ENCODE measurements around the gene BOLA1. TPM values are rescaled to one million over a fixed set of nuclear protein-coding genes. Genes with fewer than 3 reads are reported as not detected.
"Not testable (repeated sequence)": the region's sequence is repeated elsewhere in the genome, so short reads cannot be mapped to it uniquely, and the experiment has no call there.

BOLA1 gene
- total RNA-seq, 1 donor from 2014 or later: 17.1 TPM

DNA sequence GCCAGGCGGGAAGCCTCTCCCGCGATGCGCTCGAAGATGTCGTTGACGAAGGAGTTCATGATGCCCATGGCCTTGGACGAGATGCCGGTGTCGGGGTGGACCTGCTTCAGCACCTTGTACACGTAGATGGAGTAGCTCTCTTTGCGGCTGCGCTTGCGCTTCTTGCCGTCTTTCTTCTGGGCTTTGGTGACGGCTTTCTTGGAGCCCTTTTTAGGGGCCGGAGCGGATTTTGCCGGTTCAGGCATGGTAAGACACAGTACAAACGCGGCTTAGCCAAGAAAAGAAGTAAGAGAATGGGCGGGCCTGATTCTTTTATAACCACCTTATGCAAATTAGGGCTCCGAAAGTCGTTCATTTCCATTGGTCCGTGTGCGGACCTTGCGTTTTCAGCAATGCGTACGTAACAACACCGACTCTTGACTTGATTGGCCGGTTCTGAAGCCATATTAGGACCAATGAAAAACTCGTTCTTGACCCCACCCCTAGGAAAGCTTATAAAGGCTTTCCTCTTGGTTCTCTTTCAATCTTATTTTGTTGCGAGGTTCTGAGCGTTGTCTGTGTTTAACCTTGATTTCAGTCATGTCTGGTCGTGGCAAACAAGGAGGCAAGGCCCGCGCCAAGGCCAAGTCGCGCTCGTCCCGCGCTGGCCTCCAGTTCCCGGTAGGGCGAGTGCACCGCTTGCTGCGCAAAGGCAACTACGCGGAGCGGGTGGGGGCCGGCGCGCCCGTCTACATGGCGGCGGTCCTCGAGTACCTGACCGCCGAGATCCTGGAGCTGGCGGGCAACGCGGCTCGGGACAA lies 12.8 kb upstream of the BOLA1 start:
- intact Hi-C loops (cut with micrococcal nuclease): no loop called here

DNA sequence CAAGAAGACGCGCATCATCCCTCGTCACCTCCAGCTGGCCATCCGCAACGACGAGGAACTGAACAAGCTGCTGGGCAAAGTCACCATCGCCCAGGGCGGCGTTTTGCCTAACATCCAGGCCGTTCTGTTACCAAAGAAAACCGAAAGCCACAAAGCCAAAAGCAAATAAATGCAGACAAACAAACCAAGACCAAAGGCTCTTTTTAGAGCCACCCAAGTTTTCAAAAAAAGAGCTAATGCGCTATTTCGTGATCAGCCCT lies 12.2 kb upstream of the BOLA1 start:
- intact Hi-C loops (cut with micrococcal nuclease): not testable (repeated sequence)

DNA sequence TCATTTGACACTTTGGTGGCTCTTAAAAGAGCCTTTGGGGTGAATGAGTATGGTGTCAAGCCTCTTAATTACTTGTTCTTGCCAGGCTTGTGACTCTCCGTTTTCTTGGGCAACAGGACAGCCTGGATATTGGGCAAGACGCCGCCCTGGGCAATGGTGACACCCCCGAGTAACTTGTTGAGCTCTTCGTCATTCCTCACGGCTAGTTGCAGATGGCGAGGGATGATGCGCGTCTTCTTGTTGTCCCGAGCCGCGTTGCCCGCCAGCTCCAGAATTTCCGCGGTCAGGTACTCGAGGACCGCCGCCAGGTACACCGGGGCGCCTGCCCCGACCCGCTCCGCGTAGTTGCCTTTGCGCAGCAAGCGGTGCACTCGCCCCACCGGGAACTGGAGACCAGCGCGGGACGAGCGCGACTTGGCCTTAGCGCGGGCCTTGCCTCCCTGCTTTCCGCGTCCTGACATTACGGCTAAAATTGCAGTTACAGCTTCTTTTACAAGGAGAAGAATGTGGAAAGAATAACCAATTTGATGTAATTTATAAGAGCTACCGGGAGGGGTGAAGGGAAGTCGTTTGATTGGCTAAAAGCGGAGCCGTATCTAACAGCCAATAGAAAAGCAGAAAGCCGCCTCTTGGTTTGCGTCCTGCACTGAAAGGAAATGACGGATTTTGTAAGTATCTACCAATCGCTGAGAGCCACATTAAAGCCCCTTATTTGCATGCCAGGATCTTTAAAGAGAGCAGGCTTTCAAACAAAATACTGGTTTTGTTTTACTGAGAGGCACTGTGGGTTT lies 11.7 kb upstream of the BOLA1 start:
- intact Hi-C loops (cut with micrococcal nuclease): loop anchor here (1.0 to 2.0 kb wide), 12 partner anchors 12 to 477 kb away; partner anchors contain the start of genes ANP32E, BOLA1, OTUD7B and RPRD2

DNA sequence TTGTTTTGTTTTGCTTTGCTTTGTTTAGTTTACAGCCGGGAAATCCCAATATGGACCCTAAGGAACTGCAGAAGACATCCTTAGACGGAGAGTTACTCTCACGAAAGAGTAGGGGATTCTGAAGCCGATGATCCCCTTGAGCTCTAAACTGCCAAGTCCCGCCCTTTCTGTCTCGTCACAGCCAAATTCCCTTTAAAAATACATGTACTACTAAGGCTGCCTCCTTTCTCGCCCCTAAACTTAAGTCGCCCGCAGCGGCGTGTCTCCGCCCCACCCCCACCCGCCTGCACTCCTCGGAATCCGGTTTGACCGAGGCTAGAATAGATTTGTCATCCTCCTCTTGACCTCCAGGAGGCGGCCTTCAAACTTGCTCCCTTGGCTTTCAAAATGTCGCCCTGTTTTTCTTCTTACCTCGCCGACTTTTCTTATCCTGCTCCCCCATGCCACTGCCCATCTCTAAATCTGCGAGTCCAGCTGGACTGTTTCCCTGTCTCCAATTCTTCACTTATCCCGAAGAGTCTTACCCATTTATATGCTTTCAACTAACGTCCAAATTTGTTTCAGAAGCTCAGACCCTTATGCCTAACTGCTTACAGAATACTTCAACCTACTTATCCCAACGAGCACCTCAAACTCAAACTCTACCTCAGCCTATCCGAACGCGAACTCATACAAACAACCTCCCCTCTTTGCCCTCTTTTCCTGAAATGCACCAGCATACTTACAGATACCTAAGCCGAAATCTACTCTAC lies 10.9 kb upstream of the BOLA1 start:
- intact Hi-C loops (cut with micrococcal nuclease): loop anchor here (1.0 to 2.0 kb wide), 12 partner anchors 11 to 476 kb away; partner anchors contain the start of genes ANP32E, BOLA1, OTUD7B and RPRD2

DNA sequence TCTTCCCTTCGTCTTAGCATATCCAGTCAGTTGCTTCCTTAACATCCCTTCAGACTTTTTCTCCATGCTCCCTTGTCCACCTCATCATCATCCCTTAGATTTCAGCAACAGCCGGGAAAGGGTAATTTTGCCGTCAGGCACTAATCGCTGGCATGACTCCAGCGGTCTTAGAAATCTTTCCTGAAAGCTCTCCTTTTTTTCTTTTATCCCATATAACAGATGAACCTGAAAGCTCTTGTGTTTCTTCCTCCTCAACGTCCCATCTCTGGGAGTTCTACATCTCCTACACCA lies 10.4 kb upstream of the BOLA1 start:
- intact Hi-C loops (cut with micrococcal nuclease): loop anchor here (1.0 to 2.0 kb wide), 12 partner anchors 10 to 476 kb away; partner anchors contain the start of genes ANP32E, BOLA1, OTUD7B and RPRD2

DNA sequence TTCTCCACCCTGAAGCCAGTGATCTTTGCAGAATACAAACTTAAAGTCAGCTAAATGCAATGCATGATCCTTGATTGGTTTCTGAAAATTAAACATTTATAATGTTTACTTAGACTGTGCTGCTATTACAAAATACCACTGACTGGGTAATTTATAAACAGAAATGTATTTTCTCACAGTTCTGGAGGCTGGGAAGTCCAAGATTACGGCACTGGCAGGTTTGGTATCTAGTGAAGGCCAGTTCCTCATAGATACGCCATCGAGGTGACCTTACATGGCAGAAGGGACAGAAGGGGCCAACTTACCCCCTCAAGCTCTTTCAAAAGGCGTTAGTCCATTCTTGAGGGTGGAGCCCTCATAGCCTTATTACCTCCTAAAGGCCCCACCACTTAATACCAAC lies 2.8 kb upstream of the BOLA1 start:
- intact Hi-C loops (cut with micrococcal nuclease): loop anchor here (5.0 kb wide), 1 partner anchor 271 kb away; no protein-coding TSS in a partner anchor

DNA sequence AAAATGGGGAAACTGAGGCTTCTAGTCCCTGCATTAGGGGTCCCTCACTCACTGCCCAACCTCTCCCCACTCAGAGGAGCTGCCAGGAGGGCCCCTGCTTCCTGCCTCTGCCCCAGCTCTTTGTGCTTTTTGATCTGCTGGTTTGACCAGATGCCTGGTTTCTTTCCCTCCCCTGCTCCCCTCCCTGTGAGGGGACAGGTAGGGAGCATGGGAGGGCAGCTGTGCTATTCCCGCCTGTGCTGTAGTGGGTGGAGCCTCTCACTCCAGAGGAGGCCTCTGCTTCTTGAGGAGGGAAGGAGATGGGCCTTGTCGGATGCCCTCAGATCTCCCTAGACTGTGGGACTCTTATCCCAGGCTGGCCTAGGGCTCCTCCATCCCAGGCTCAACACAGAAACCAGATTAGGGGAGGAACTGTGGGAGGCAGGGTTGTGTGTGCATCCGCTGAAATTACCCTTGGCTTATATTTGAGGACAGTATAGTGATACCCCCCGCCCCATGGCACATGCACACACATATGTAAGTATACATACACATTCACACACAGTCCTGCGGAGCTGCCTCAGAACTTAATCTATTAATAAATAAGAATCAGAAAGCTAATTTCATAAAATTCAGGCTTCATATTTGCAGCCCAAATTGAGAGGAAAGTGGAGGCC lies 4.6 kb downstream of the BOLA1 start:
- intact Hi-C loops (cut with micrococcal nuclease): no loop called here

DNA sequence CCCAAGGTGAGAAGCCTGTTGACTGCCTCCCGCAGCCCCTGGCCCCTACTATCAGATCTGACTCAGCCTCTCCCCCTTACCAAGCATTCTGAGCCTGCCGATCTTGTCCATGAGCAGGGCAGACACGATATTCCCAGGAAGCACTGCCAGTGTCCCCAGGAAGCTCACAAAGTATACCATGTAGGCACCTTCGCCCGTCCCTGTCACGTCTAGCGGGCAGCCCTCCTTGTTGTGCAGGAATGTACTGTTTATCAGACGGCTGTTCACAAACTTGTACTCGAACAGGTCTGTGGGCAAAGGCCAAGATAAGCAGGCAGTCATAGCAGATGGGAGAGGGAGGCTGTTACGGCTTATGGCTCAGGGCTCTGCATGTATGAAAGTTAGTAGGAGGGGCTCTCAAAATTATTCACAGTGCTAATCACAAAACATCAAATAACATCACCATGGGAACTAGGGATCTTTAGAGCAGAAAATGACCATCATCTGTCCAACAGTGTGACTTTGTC lies 7.3 kb downstream of the BOLA1 start:
- intact Hi-C loops (cut with micrococcal nuclease): no loop called here

DNA sequence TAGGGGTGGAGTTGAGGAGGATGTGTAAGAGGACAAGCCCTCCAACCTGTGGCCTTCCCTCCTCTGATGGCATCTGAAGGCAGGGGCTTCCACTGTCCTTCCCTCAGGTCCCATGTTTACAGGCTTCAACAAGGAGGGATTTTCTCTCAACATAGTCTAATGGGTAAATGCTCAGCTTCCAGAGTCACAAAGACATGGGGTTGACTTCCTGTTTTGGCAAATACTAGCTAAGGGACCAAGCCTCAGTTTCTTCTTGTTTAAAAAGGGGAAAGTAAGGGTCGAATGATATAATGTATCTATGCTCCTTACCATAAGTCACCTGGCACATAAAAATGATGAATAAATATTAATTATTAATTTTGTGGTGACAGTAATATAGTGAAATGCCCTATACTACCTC lies 15.2 kb downstream of the BOLA1 start:
- intact Hi-C loops (cut with micrococcal nuclease): no loop called here

DNA sequence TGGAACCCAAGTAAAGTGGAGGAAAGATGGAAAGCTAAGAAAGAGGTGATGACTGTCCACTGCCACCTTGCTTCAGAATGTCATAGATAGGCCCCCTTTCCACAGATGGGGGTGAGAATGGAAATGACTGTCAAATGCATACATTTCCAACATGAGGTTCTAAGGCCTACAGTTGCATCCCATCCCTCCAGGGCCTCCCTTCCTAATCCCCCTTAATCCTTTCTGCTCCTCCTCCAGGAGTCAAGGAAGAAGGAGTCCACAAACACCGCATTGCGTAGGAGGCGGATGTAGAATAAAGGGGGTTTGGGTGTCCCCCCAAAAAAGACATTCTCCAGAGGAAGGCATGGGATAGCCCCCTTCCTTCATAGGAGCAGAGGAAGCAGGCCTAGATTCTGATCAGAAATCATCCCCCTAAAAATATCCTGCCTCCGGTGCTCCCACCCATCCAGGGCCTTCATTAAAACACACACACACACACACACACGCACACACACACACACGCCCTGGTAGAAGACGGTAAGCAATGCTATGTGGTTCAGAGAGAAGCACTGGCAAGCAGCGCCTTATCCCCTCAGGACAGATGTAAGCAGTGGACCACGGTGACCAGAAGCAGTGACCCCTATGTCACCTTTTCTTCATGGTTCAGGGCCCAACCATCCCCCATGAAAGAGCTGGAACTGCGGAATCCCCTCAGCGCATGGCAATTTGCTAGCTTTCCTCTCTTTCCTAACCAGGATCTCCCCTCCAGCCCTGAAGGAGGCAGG lies 16.2 kb downstream of the BOLA1 start:
- intact Hi-C loops (cut with micrococcal nuclease): no loop called here

DNA sequence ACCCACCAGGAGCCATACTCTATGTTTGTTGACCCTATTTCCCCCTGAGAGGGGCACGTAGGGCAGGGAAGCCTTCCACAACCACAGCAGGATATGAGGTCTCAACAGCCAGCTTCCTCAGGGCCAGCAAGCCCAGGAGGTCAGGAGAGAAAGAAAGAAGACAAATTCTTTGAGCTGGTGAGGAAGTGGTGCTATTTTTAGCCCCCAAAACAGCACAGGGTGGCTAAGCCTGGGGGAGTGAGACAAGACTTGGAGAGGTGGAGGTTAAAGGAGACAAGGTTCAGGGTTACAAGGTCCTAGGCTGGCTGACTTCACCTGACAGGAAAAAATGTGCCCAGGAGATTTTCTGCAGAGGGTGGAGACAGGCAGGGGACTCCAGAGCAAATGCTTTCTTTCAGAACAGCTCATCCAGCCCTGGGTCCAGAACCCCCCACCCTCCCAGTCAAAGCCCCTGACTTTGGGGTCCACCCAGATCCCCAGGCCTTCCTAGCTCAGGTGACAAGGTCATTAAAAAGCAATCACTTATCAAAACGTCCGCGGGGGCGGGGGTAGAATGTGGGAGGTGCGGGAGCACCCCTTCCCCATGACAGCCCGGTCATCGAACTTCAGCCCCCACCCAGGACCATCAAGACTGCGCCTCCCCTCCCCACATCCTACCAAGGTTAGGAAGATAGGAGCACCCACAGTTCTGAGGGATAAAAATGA lies 17.0 kb downstream of the BOLA1 start:
- intact Hi-C loops (cut with micrococcal nuclease): no loop called here

DNA sequence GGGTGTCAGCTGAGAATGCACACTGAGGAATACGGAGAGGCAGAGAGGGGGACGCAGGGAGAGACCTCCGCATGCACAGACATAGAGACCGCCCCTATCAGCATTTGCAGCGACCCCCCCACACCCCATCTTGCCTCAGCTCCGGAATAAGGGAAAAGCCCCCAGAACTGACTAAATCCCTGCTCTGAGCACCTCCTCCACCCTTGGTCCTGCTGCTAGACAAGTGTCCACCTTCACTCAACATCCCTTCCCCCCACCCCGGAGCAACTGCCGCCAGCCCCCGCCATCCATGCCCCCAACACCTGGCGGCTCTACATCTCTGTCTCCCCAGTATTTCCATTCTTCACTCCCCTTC lies 17.5 kb downstream of the BOLA1 start:
- intact Hi-C loops (cut with micrococcal nuclease): loop anchor here (1.0 kb wide), 2 partner anchors 10 to 29 kb away; partner anchors contain the start of gene SF3B4

DNA sequence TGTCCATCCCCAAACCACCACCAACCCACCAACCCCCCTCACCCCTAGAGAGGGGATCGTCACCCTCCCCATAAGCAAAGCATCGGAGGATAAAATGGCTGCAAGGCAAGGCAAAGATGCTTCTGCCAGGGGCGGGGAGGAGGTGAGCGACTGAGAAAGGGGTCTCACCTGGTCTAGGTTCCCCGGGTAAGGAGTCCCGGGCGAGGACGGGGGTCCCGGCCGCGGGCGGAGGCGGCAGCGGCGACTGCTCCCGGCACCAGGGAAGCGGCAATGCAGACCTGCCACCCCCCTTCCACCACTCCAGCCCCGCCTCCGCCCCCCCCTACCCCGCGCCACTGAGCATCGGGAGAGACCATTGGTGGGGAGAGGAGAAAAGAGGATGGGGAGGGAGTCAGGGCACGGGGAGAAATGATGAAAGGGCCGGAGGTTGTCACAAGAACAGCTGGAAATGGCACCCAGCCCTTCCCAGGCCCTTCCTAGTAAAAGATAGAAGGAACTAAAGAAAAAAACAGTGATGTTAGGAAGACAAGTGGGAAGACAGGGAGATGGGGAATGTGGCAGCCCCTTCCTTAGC lies 18.3 kb downstream of the BOLA1 start, which contains the start of gene SV2A:
Gene SV2A, minus strand, starts transcription at position 274 of the 574 bp plus-strand sequence. CDS start 4,004 bp downstream, outside the sequence.
- intact Hi-C loops (cut with micrococcal nuclease): loop anchor here (1.0 to 2.0 kb wide), 3 partner anchors 10 to 29 kb away; partner anchors contain the start of genes BOLA1 and SF3B4

DNA sequence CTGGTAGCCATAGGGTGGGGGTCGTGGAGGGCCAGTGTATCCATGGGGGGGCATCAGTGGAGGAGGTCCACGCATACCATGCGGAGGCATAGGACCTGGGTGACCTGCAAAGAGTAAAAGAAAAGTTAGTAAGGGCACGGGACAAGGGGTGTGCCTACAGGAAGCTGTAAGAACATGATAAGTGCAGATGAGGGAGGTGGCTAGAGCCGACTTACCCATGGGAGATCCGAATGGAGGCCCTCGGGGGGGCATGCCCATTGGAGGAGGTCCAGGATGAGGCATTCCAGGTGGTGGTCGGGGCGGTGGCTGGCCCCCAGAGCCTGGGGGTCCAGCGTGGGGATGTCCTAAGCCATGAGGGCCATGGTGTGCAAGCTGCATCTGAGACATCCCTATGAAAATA lies 24.3 kb downstream of the BOLA1 start:
- intact Hi-C loops (cut with micrococcal nuclease): no loop called here

DNA sequence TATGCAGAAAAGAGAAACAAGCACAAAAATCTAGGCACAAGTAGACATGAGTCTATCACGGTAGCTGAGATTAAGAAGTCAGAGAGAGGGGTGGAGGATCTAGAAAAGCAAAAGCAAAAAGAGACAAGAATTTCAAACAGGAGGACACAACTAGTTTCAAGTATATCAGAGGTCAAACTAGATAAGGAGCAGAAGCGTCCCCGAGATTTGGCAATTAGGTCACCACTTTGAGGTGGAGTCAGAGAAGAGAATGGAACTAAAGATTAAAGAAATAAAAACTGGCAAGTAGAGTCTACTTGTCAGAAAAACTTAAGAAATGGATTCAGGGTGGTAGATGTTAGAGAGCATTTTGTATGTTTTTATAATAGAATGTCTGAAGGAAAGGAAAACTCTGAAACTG lies 26.0 kb downstream of the BOLA1 start:
- intact Hi-C loops (cut with micrococcal nuclease): loop anchor here (5.0 kb wide), 1 partner anchor 227 kb away; no protein-coding TSS in a partner anchor

DNA sequence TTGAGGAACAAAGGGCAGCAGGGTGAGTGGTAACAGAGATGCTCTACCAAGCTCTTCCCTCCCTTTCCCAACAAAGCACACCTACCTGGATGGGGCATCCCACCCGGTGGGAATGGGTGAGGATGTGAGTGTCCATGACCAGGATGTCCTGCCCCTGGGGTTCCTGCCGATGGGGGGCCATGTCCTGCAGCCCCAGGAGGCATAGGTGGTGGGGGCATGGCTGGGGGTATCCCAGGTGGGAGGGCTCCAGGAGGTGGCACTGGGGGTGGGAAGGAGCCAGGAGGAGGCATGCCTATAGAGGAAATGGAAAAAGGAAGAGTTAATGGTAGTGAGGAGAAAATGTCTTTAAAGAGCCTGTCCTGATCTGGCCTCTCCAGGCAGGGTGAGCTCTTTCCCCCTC lies 26.4 kb downstream of the BOLA1 start:
- intact Hi-C loops (cut with micrococcal nuclease): loop anchor here (2.0 to 5.0 kb wide), 2 partner anchors 85 to 227 kb away; partner anchors contain the start of gene OTUD7B

DNA sequence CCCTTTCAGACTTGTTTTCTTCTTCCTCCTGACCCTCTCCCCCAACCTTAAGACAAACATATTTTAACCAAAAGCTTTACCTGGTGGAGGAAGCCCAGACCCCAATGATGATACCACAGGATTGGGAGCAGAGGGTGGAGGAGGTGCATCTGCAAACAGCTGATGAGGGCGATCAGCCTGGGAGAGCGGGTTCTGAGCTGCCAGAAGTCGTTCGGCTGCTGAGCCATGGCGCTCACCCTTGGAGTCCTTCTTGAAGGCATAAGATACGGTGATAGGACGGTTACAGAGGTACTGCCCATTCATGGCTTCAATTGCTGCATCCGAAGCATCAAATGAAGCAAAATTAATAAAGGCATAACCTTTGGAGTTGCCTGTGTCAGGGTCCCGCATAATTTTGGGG lies 26.9 kb downstream of the BOLA1 start:
- intact Hi-C loops (cut with micrococcal nuclease): loop anchor here (2.0 to 5.0 kb wide), 2 partner anchors 85 to 226 kb away; partner anchors contain the start of gene OTUD7B

DNA sequence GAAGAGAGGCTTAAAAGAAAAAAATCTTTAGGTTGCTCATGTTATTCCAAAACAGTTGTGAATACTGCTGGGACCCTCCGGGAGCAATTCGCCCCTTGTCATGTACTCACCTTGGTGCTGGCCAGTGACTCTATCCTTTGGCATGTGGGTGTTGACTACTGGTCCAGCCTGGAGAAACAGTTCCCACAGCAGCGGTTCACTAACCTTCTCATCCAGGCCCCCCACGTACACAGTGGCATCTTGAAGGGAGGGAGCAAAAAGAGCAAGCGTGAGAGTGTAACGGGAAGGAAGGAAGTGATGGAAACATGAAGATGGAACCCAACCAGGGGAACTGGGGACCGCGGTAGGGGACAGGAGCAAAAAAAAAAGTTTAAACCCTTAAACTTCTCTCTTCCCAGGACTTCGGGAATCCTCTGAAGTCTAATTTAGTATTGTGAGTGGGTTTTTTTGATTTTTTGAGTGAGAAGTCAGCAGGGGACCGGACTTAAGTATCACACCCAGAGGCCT lies 27.7 kb downstream of the BOLA1 start:
- intact Hi-C loops (cut with micrococcal nuclease): loop anchor here (1.0 to 5.0 kb wide), 8 partner anchors 10 to 225 kb away; partner anchors contain the start of genes BOLA1, OTUD7B, SV2A and VPS45

Measured in T-helper 1 cell treated with Interleukin-12 subunit alpha and Interleukin-12 subunit beta and Interleukin-4 antibody, amounts not matched to agents 30 ng/mL and 1 ng/mL, for 36 hours (primary cell).